HG03108 (cell line): ENCODE results near the gene SMURF1.

Experiments used
- ATAC-seq: cut with Tn5 transposase; IDR thresholded peaks from one replicate; pipeline ENCODE4 v1.9.1; 2021; ENCODE audit warnings: moderate library complexity; ENCODE audit not compliant: unreplicated experiment

Gene SMURF1

GRCh38 chr7:99098824-99099498 lies 44.9 kb downstream of the SMURF1 start:
- no peak for ATAC-seq

GRCh38 chr7:99098286-99098823 lies 45.6 kb downstream of the SMURF1 start:
- no peak for ATAC-seq

- no peak for ATAC-seq
Observed at GRCh38 chr7:99097730-99098129, 46.2 kb downstream of the SMURF1 start.

GRCh38 chr7:99096124-99096887 lies 47.6 kb downstream of the SMURF1 start:
- ATAC-seq, result no peak

GRCh38 chr7:99095698-99096097 lies 48.2 kb downstream of the SMURF1 start:
- ATAC-seq, result no peak

GRCh38 chr7:99094401-99094800 lies 49.5 kb downstream of the SMURF1 start:
- no peak for ATAC-seq

- no peak for ATAC-seq
Observed at GRCh38 chr7:99092064-99092720, 51.7 kb downstream of the SMURF1 start.

GRCh38 chr7:99090771-99091542 lies 53.0 kb downstream of the SMURF1 start:
- no peak for ATAC-seq

GRCh38 chr7:99089914-99090629 lies 53.8 kb downstream of the SMURF1 start:
- ATAC-seq, result no peak

GRCh38 chr7:99086944-99087343 lies 57.0 kb downstream of the SMURF1 start:
- ATAC-seq, result no peak

- no peak for ATAC-seq
Observed at GRCh38 chr7:99086532-99086931, 57.4 kb downstream of the SMURF1 start.

GRCh38 chr7:99083733-99084132 lies 60.2 kb downstream of the SMURF1 start:
- ATAC-seq, result no peak

GRCh38 chr7:99083068-99083651 lies 60.7 kb downstream of the SMURF1 start:
- ATAC-seq, result no peak

GRCh38 chr7:99080679-99081078 lies 63.2 kb downstream of the SMURF1 start:
- no peak for ATAC-seq

- no peak for ATAC-seq
Observed at GRCh38 chr7:99079104-99079503, 64.8 kb downstream of the SMURF1 start.

- ATAC-seq, result no peak
Observed at GRCh38 chr7:99078416-99078815, 65.5 kb downstream of the SMURF1 start.

GRCh38 chr7:99076615-99077014 lies 67.3 kb downstream of the SMURF1 start:
- ATAC-seq, result no peak

GRCh38 chr7:99073839-99074446 lies 70.0 kb downstream of the SMURF1 start:
- no peak for ATAC-seq

GRCh38 chr7:99072126-99072525 lies 71.8 kb downstream of the SMURF1 start:
- ATAC-seq, result no peak

GRCh38 chr7:99070361-99070760 lies 73.5 kb downstream of the SMURF1 start:
- no peak for ATAC-seq
